ENCODE results near the gene PSME2. TPM values are rescaled to one million over a fixed set of nuclear protein-coding genes. Genes with fewer than 3 reads are reported as not detected.

Gene PSME2
- polyA plus RNA-seq, 1 donor (not counting 4 experiments of a cell fraction or from before 2014, with no cell fraction given): 158 TPM

GRCh38 chr14:24113379-24113800, 33.0 kb downstream of the PSME2 start:
- Histone ChIP-seq H3K4me1 (ENCODE audit: control insufficient read depth, extremely low read depth, insufficient read depth, low read length) (peaks cover 21% of the 10 kb centered on the region), H3K9ac (ENCODE audit: control insufficient read depth, extremely low read depth, insufficient read depth, low read length) (peak overlapping the region; percentile 90), H3K27me3 (ENCODE audit: control insufficient read depth, extremely low read depth, insufficient read depth, low read length) (no peaks in the 10 kb centered on the region), H3K9me3 (ENCODE audit: control insufficient read depth, low read depth, low read length) (no peaks in the 10 kb centered on the region), H4K20me1 (ENCODE audit: control insufficient read depth, extremely low read depth, insufficient read depth, low read length) (no peaks in the 10 kb centered on the region), H2AFZ (ENCODE audit: control insufficient read depth, low read length) (peak overlapping the region; percentile 72), H3K27ac (ENCODE audit: control insufficient read depth, insufficient read depth, low read length) (peak overlapping the region; percentile 97), H3K4me3 (ENCODE audit: control insufficient read depth in 2 of 3, extremely low read depth in 1 of 3, insufficient read depth in 2 of 3, low read depth in 1 of 3, low read length in 3 of 3) (peak overlapping the region; percentile 67 to 84 (median 68)), H3K4me2 (ENCODE audit: control insufficient read depth, extremely low read depth, insufficient read depth, low read depth, low read length) (peak overlapping the region; percentile 71), H3K9me1 (ENCODE audit: control insufficient read depth, extremely low read depth, insufficient read depth, low read length) (no peaks in the 10 kb centered on the region), H3K36me3 (ENCODE audit: control insufficient read depth in 2 of 2, extremely low read depth in 1 of 2, insufficient read depth in 2 of 2, low read length in 2 of 2) (peaks cover 0 to 10% of the 10 kb centered on the region in 2 experiments), H3K79me2 (ENCODE audit: control insufficient read depth, insufficient read depth, low read length) (no peaks in the 10 kb centered on the region)
- no peak for TF ChIP-seq EZH2 (IDR thresholded peaks at IDR 0.05; ENCODE audit: low read length)
- no peak for TF ChIP-seq CTCF (optimal IDR thresholded peaks at IDR 0.05 in 1 of 3, IDR thresholded peaks at IDR 0.05 in 1 of 3, conservative IDR thresholded peaks at IDR 0.05 in 1 of 3; ENCODE audit: extremely low read depth in 1 of 3, insufficient read depth in 2 of 3, low read length in 3 of 3)
- FAIRE-seq (no peak), DNase-seq (ENCODE audit: low read depth, low spot score) (no peak)
- dilution Hi-C loops (cut with MboI; ENCODE audit: extremely low pct_ligation_motif_present, low sequenced_read_pairs): no loop called here

GRCh38 chr14:24110523-24110922, 35.9 kb downstream of the PSME2 start:
- peaks cover 19% of the 10 kb centered on the region for H3K4me1 ChIP-seq (ENCODE audit: control insufficient read depth, extremely low read depth, insufficient read depth, low read length)
- FAIRE-seq (no peak), DNase-seq (ENCODE audit: low read depth, low spot score) (no peak)
- H3K36me3 ChIP-seq (ENCODE audit: control insufficient read depth in 2 of 2, extremely low read depth in 1 of 2, insufficient read depth in 2 of 2, low read length in 2 of 2): no peaks in the 10 kb centered on the region
- H3K27ac ChIP-seq (ENCODE audit: control insufficient read depth, insufficient read depth, low read length): no peak overlapping the region
- H3K9me1 ChIP-seq (ENCODE audit: control insufficient read depth, extremely low read depth, insufficient read depth, low read length): no peaks in the 10 kb centered on the region
- H4K20me1 ChIP-seq (ENCODE audit: control insufficient read depth, extremely low read depth, insufficient read depth, low read length): no peaks in the 10 kb centered on the region
- H3K79me2 ChIP-seq (ENCODE audit: control insufficient read depth, insufficient read depth, low read length): no peaks in the 10 kb centered on the region
- no peak overlapping the region for H3K4me2 ChIP-seq (ENCODE audit: control insufficient read depth, extremely low read depth, insufficient read depth, low read depth, low read length)
- TF ChIP-seq CTCF (optimal IDR thresholded peaks at IDR 0.05 in 1 of 3, IDR thresholded peaks at IDR 0.05 in 1 of 3, conservative IDR thresholded peaks at IDR 0.05 in 1 of 3; ENCODE audit: extremely low read depth in 1 of 3, insufficient read depth in 2 of 3, low read length in 3 of 3): no peak
- no peak for TF ChIP-seq EZH2 (IDR thresholded peaks at IDR 0.05; ENCODE audit: low read length)
- H3K9me3 ChIP-seq (ENCODE audit: control insufficient read depth, low read depth, low read length): no peaks in the 10 kb centered on the region
- H3K9ac ChIP-seq (ENCODE audit: control insufficient read depth, extremely low read depth, insufficient read depth, low read length): no peak overlapping the region
- dilution Hi-C loops (cut with MboI; ENCODE audit: extremely low pct_ligation_motif_present, low sequenced_read_pairs): no loop called here
- no peaks in the 10 kb centered on the region for H3K27me3 ChIP-seq (ENCODE audit: control insufficient read depth, extremely low read depth, insufficient read depth, low read length)
- H2AFZ ChIP-seq (ENCODE audit: control insufficient read depth, low read length): no peak overlapping the region
- no peak overlapping the region for H3K4me3 ChIP-seq (ENCODE audit: control insufficient read depth in 2 of 3, extremely low read depth in 1 of 3, insufficient read depth in 2 of 3, low read depth in 1 of 3, low read length in 3 of 3)
